ENCODE data around the gene SLMAP.
A peak's percentile ranks its signal among the peaks of the same experiment; 100 is the strongest.

Gene SLMAP

GRCh38 chr3:57960174-57960505, 204.0 kb downstream of the SLMAP start:
- H3K4me2 ChIP-seq (ENCODE audit: low read depth, low read length): no peak overlapping the region
- DNase-seq: no peak

GRCh38 chr3:57961177-57961827, 205.2 kb downstream of the SLMAP start:
- Histone ChIP-seq H3K4me3 (ENCODE audit: low read length) (no peak overlapping the region), H3K79me2 (ENCODE audit: low read length) (no peaks in the 10 kb centered on the region), H3K9ac (ENCODE audit: low read length) (no peak overlapping the region), H3K27ac (ENCODE audit: low read length) (no peak overlapping the region), H2AFZ (ENCODE audit: low read length) (no peak overlapping the region), H4K20me1 (ENCODE audit: insufficient read depth, low read length) (no peaks in the 10 kb centered on the region), H3K4me2 (ENCODE audit: low read depth, low read length) (no peak overlapping the region), H3F3A (ENCODE audit: insufficient read depth, low read length) (no peaks in the 10 kb centered on the region), H3K27me3 (replicated peaks; ENCODE audit: insufficient read depth, low read length) (no peaks in the 10 kb centered on the region), H3K9me2 (replicated peaks; ENCODE audit: insufficient read depth, low read length) (no peaks in the 10 kb centered on the region), H3K36me3 (replicated peaks; ENCODE audit: insufficient read depth, low read length) (no peaks in the 10 kb centered on the region), H3K9me3 (replicated peaks; ENCODE audit: insufficient read depth, low read length) (no peaks in the 10 kb centered on the region), H3K4me1 (ENCODE audit: low read length) (no peaks in the 10 kb centered on the region)
- no peak for TF ChIP-seq CTCF (IDR thresholded peaks at IDR 0.05; ENCODE audit: low read length)
- no peak for TF ChIP-seq EZH2phosphoT487 (IDR thresholded peaks at IDR 0.05; ENCODE audit: low read length)
- no peak for TF ChIP-seq EZH2 (optimal IDR thresholded peaks at IDR 0.05; ENCODE audit: low read depth, low read length)
- DNase-seq: no peak

More at GRCh38 chr3:57960174-57960505, 204.0 kb downstream of the SLMAP start:
- no peaks in the 10 kb centered on the region for H3K9me2 ChIP-seq (replicated peaks; ENCODE audit: insufficient read depth, low read length)
- H4K20me1 ChIP-seq (ENCODE audit: insufficient read depth, low read length): no peaks in the 10 kb centered on the region
- no peaks in the 10 kb centered on the region for H3K9me3 ChIP-seq (replicated peaks; ENCODE audit: insufficient read depth, low read length)
- H3K79me2 ChIP-seq (ENCODE audit: low read length): no peaks in the 10 kb centered on the region
- no peaks in the 10 kb centered on the region for H3K36me3 ChIP-seq (replicated peaks; ENCODE audit: insufficient read depth, low read length)
- H3K27ac ChIP-seq (ENCODE audit: low read length): no peak overlapping the region
- H3K4me1 ChIP-seq (ENCODE audit: low read length): no peaks in the 10 kb centered on the region
- no peaks in the 10 kb centered on the region for H3K27me3 ChIP-seq (replicated peaks; ENCODE audit: insufficient read depth, low read length)
- H3K4me3 ChIP-seq (ENCODE audit: low read length): no peak overlapping the region
- no peak overlapping the region for H3K9ac ChIP-seq (ENCODE audit: low read length)
- no peaks in the 10 kb centered on the region for H3F3A ChIP-seq (ENCODE audit: insufficient read depth, low read length)
- H2AFZ ChIP-seq (ENCODE audit: low read length): no peak overlapping the region
- TF ChIP-seq EZH2 (optimal IDR thresholded peaks at IDR 0.05; ENCODE audit: low read depth, low read length): no peak
- no peak for TF ChIP-seq EZH2phosphoT487 (IDR thresholded peaks at IDR 0.05; ENCODE audit: low read length)
- TF ChIP-seq CTCF (IDR thresholded peaks at IDR 0.05; ENCODE audit: low read length): no peak

GRCh38 chr3:57961828-57962447, 205.8 kb downstream of the SLMAP start:
- DNase-seq: peak; percentile 7
- no peak overlapping the region for H3K27ac ChIP-seq (ENCODE audit: low read length)
- TF ChIP-seq CTCF (IDR thresholded peaks at IDR 0.05; ENCODE audit: low read length) (peak; percentile 28), EZH2 (optimal IDR thresholded peaks at IDR 0.05; ENCODE audit: low read depth, low read length) (no peak), EZH2phosphoT487 (IDR thresholded peaks at IDR 0.05; ENCODE audit: low read length) (no peak)

More at GRCh38 chr3:57961828-57962447, 205.8 kb downstream of the SLMAP start:
- Histone ChIP-seq H3F3A (ENCODE audit: insufficient read depth, low read length) (no peaks in the 10 kb centered on the region), H2AFZ (ENCODE audit: low read length) (no peak overlapping the region), H3K4me1 (ENCODE audit: low read length) (no peaks in the 10 kb centered on the region), H3K9me2 (replicated peaks; ENCODE audit: insufficient read depth, low read length) (no peaks in the 10 kb centered on the region), H3K9ac (ENCODE audit: low read length) (no peak overlapping the region), H3K9me3 (replicated peaks; ENCODE audit: insufficient read depth, low read length) (no peaks in the 10 kb centered on the region), H4K20me1 (ENCODE audit: insufficient read depth, low read length) (no peaks in the 10 kb centered on the region), H3K36me3 (replicated peaks; ENCODE audit: insufficient read depth, low read length) (no peaks in the 10 kb centered on the region), H3K4me3 (ENCODE audit: low read length) (no peak overlapping the region), H3K27me3 (replicated peaks; ENCODE audit: insufficient read depth, low read length) (no peaks in the 10 kb centered on the region), H3K79me2 (ENCODE audit: low read length) (no peaks in the 10 kb centered on the region), H3K4me2 (ENCODE audit: low read depth, low read length) (no peak overlapping the region)

Data from MM.1S (cell line).